RPMI7951 (cell line): ENCODE results near the gene DMRTA1. TPM values are rescaled to one million over a fixed set of nuclear protein-coding genes. Genes with fewer than 3 reads are reported as not detected.
A peak's percentile ranks its signal among the peaks of the same experiment; 100 is the strongest.
"Not testable (repeated sequence)": the region's sequence is repeated elsewhere in the genome, so short reads cannot be mapped to it uniquely, and the experiment has no call there.

Experiments used
- DNase-seq: peaks from one replicate; pipeline ENCODE4 v3.0.0-alpha.2; 2012; ENCODE audit warnings: low read depth
- total RNA-seq: library from RNA; depleted of rRNA; stranded (reverse); fragments of >200 nt; shearing (Covaris generic); gene quantifications from 2 replicates; pipeline ENCODE4 v1.2.3, GENCODE V29; 2014

DMRTA1 gene
- total RNA-seq, 1 experiment from 2014 or later: 1.1 TPM

- no peak for DNase-seq
Observed at GRCh38 chr9:22457448-22457847, 10.8 kb downstream of the DMRTA1 start.

DNA sequence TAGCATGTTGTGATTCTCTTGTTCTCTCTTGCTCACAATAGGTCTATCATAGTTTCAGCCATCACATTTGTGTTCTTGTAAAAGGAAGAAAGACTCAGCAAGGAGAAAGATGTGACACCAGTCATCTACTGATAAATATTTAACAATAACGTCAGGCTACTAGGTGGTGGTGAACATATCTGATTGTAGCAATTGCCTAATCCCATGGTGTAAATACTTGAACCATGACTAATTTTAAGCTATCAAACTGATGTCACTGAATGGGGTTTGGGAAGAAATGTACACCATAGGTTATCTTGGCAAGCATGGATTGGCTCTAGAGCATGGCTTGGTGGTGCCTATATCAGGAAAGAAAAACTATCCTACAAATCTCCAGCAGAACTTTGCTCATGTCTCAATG lies 16.6 kb downstream of the DMRTA1 start:
- no peak for DNase-seq

- DNase-seq: peak; percentile 35
Observed at GRCh38 chr9:22469928-22470544, 23.4 kb downstream of the DMRTA1 start.

- no peak for DNase-seq
Observed at GRCh38 chr9:22481566-22481965, 34.9 kb downstream of the DMRTA1 start.

GRCh38 chr9:22483528-22484070 lies 37.0 kb downstream of the DMRTA1 start:
- DNase-seq: no peak

DNA sequence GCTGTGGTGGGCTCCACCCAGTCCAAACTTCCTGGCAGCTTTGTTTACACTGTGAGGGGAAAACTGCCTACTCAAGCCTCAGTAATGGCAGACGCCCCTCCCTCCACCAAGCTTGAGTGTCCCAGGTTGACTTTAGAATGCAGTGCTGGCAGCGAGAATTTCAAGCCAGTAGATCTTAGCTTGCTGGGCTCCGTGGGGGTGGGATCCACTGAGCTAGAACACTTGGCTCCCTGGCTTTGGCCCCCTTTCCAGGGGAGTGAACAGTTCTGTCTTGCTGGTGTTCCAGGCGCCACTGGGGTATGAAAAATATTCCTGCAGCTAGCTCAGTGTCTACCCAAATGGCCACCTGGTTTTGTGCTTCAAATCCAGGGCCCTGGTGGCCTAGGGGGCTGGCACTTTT lies 49.6 kb downstream of the DMRTA1 start:
- DNase-seq: not testable (repeated sequence)
